HTERT RPE-1 (cell line): ENCODE results near the gene IL17F.

ENCODE experiments used
- in situ Hi-C: fragments of 300-500 bp; cut with MboI; formaldehyde crosslinking; loops from 4 replicates; pipeline ENCODE4 v1.14.3; 2020; ENCODE audit warnings: low sequenced_read_pairs

The IL17F gene

DNA sequence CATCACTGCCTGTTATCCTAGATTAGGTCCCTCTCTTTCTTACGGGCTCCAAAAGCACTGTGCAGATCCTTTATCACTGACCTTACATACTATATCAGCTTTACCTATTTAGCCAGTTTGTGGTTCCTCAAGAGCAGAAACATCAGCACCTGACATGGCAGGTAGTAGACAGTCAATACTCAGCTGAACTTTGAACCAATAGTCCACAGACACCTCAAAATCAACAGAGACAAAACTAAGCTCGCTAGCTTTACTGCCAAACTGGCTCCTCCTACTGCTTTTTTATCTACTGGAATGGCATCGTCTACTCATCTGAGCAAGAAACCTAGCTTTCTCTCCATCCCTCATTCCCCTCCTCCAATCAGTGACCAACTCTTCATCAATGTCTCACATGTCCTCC is 52.5 kb downstream of the IL17F start:
- in situ Hi-C loops: no loop called here

DNA sequence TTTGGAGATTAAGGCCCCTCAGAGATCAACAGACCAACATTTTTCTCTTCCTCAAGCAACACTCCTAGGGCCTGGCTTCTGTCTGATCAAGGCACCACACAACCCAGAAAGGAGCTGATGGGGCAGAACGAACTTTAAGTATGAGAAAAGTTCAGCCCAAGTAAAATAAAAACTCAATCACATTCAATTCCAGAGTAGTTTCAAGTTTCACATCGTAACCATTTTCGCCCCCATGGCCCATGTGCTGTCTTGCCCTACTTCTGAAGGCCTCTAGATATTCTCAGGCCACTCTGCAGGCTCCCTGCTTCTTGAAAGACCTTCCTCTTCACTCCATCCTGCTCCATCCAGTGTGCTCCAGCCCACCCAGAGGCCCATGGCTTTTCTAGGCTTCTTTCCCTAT is 53.9 kb downstream of the IL17F start:
- in situ Hi-C loops: no loop called here

- in situ Hi-C loops: no loop called here
Observed at GRCh38 chr6:52189974-52190373, 54.3 kb downstream of the IL17F start.

DNA sequence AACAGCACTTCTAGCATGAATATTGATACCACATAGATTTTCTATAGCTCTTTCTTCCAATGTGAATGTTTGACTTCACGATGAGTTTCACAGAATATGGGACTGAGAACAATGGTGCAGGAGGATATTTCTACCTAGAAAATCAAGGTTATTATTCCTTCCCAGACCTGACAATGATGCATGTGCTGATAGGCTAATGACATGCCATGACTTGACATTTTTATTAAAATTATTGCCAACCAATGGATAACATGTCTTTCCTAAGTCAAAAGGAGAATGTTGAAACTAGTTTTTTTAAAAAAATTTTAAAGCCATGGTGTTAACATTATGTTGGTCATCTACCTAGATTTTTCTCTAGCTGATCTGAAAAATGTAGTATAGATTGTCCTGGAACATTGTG is 57.2 kb downstream of the IL17F start:
- in situ Hi-C loops: no loop called here
